Central memory CD8-positive, alpha-beta T cell (primary cell): Measurements from ENCODE around the gene COL23A1.

Experiments
- ATAC-seq: fragments of 150-1000 bp; cut with Tn5 transposase; replicated peaks from 2 replicates; pipeline ENCODE4 v1.10.0; 2022; ENCODE audit warnings: mild to moderate bottlenecking, moderate FRiP score, moderate number of reproducible peaks; ENCODE audit not compliant: poor library complexity, severe bottlenecking; ENCODE audit errors: extremely low read depth
- DNase-seq, 2 donors: peaks; one replicate each; pipeline ENCODE4 v3.0.0; 2021; ENCODE audit warnings: low spot score in 2 of 2
- H3K27ac Mint-ChIP-seq: one replicate; pipeline ENCODE4 v1.8.0; 2022; ENCODE audit warnings: low read depth, mild to moderate bottlenecking, moderate library complexity, mixed read lengths
- H3K27me3 Mint-ChIP-seq: one replicate; pipeline ENCODE4 v1.8.0; 2022; ENCODE audit warnings: mixed read lengths
- H3K36me3 Mint-ChIP-seq: one replicate; pipeline ENCODE4 v1.8.0; 2022; ENCODE audit warnings: mild to moderate bottlenecking, moderate library complexity, mixed read lengths; ENCODE audit not compliant: insufficient read depth
- H3K4me1 Mint-ChIP-seq: one replicate; pipeline ENCODE4 v1.8.0; 2022; ENCODE audit warnings: mixed read lengths
- H3K4me3 Mint-ChIP-seq: one replicate; pipeline ENCODE4 v1.8.0; 2022; ENCODE audit warnings: mild to moderate bottlenecking, moderate library complexity, mixed read lengths
- H3K9me3 Mint-ChIP-seq: one replicate; pipeline ENCODE4 v1.8.0; 2022; ENCODE audit warnings: mixed read lengths

COL23A1 gene

GRCh38 chr5:178532666-178533065 lies 57.5 kb downstream of the COL23A1 start:
- DNase-seq, result no peak
- Mint-ChIP-seq H3K4me1 (no peaks in the 10 kb centered on the region), H3K27me3 (peaks cover 20% of the 10 kb centered on the region), H3K27ac (no peak overlapping the region), H3K9me3 (no peaks in the 10 kb centered on the region), H3K4me3 (no peak overlapping the region), H3K36me3 (no peaks in the 10 kb centered on the region)
- no peak for ATAC-seq

GRCh38 chr5:178532236-178532635 lies 58.0 kb downstream of the COL23A1 start:
- DNase-seq (no peak), ATAC-seq (no peak)
- no peaks in the 10 kb centered on the region for H3K9me3 Mint-ChIP-seq
- H3K27me3 Mint-ChIP-seq, result peaks cover 20% of the 10 kb centered on the region
- no peaks in the 10 kb centered on the region for H3K4me1 Mint-ChIP-seq
- no peaks in the 10 kb centered on the region for H3K36me3 Mint-ChIP-seq
- no peak overlapping the region for H3K27ac Mint-ChIP-seq
- H3K4me3 Mint-ChIP-seq, result no peak overlapping the region

GRCh38 chr5:178531786-178532185 lies 58.4 kb downstream of the COL23A1 start:
- no peaks in the 10 kb centered on the region for H3K36me3 Mint-ChIP-seq
- no peak overlapping the region for H3K4me3 Mint-ChIP-seq
- ATAC-seq (no peak), DNase-seq (no peak)
- no peak overlapping the region for H3K27ac Mint-ChIP-seq
- no peaks in the 10 kb centered on the region for H3K9me3 Mint-ChIP-seq
- H3K27me3 Mint-ChIP-seq, result peaks cover 20% of the 10 kb centered on the region
- H3K4me1 Mint-ChIP-seq, result no peaks in the 10 kb centered on the region

GRCh38 chr5:178530526-178530925 lies 59.7 kb downstream of the COL23A1 start:
- H3K27me3 Mint-ChIP-seq, result peaks cover 20% of the 10 kb centered on the region
- no peak overlapping the region for H3K27ac Mint-ChIP-seq
- DNase-seq (no peak), ATAC-seq (no peak)
- no peaks in the 10 kb centered on the region for H3K36me3 Mint-ChIP-seq
- H3K9me3 Mint-ChIP-seq, result no peaks in the 10 kb centered on the region
- H3K4me1 Mint-ChIP-seq, result no peaks in the 10 kb centered on the region
- H3K4me3 Mint-ChIP-seq, result no peak overlapping the region

DNA sequence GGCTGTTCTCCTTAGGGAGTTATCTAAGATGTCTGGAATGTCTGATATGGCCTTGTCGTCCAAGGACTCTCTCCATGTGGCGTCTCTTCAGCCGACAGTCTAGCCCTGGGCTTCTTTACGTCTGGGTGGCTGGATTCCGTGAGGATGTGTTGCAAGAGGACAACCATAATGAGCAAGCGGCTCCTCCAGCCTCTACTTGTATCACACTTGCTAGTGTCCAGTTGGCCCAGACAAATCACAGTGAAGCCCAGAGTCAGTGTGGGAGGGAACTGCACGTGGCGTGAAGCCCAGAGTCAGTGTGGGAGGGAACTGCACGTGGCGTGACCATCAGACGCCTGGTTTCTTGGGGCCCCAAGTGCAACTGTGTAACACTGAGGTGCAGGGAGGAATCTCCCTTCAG lies 61.1 kb downstream of the COL23A1 start:
- DNase-seq (no peak), ATAC-seq (no peak)
- H3K4me3 Mint-ChIP-seq, result no peak overlapping the region
- H3K27ac Mint-ChIP-seq, result no peak overlapping the region
- H3K9me3 Mint-ChIP-seq, result no peaks in the 10 kb centered on the region
- no peaks in the 10 kb centered on the region for H3K36me3 Mint-ChIP-seq
- peaks cover 18% of the 10 kb centered on the region for H3K27me3 Mint-ChIP-seq
- H3K4me1 Mint-ChIP-seq, result no peaks in the 10 kb centered on the region

DNA sequence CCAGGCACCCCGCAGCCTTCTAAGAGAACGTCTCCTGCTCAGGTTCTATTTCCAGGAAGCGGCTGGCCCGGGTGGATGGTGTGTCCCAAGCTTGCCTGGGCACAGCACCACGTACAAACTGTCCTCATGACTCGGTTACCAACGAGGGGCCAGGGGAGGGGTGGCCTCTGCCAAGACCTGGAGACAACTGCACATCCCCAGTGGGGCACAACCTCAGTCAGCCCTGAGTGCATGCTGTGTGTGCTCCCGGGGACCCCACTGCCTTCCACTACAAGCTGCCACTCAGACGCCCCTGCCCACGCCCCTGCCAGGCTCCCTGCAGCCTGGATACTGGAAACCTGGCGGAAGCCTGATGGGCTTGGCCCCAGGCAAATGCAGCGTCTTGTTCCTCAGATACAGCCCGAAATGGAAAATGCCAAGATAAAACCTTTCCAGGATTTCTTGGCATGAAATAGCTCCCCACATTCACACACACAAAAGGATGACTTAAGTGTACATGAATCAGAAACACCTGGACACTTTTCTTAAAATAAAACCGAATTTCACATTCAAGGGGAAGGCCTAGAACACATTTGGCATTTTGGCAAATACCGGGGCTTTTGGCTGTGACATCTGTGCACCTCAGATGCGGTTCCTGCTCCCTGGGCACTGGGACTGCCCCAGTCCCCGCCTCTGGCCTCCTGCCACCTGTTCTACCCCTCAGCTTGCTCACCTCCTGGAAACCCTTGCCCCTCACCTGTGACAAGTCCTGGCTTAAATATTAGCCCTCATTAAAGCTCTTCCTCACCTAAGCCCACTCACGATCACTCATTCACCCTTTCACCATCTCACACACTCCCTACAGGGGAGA lies 62.5 kb downstream of the COL23A1 start:
- ATAC-seq, result no peak
- no peak for DNase-seq
- Mint-ChIP-seq H3K27me3 (peaks cover 7% of the 10 kb centered on the region), H3K36me3 (no peaks in the 10 kb centered on the region), H3K4me3 (no peak overlapping the region), H3K9me3 (no peaks in the 10 kb centered on the region), H3K4me1 (no peaks in the 10 kb centered on the region), H3K27ac (no peak overlapping the region)

GRCh38 chr5:178526773-178527457 lies 63.3 kb downstream of the COL23A1 start:
- DNase-seq (no peak), ATAC-seq (no peak)
- Mint-ChIP-seq H3K4me3 (no peak overlapping the region), H3K4me1 (no peaks in the 10 kb centered on the region), H3K36me3 (no peaks in the 10 kb centered on the region), H3K27ac (no peak overlapping the region), H3K9me3 (no peaks in the 10 kb centered on the region), H3K27me3 (no peaks in the 10 kb centered on the region)

GRCh38 chr5:178525906-178526732 lies 64.1 kb downstream of the COL23A1 start:
- H3K9me3 Mint-ChIP-seq, result no peaks in the 10 kb centered on the region
- no peak overlapping the region for H3K4me3 Mint-ChIP-seq
- H3K27ac Mint-ChIP-seq, result no peak overlapping the region
- ATAC-seq, result no peak
- DNase-seq, result no peak
- H3K4me1 Mint-ChIP-seq, result no peaks in the 10 kb centered on the region
- H3K27me3 Mint-ChIP-seq, result no peaks in the 10 kb centered on the region
- peaks cover 2% of the 10 kb centered on the region for H3K36me3 Mint-ChIP-seq

DNA sequence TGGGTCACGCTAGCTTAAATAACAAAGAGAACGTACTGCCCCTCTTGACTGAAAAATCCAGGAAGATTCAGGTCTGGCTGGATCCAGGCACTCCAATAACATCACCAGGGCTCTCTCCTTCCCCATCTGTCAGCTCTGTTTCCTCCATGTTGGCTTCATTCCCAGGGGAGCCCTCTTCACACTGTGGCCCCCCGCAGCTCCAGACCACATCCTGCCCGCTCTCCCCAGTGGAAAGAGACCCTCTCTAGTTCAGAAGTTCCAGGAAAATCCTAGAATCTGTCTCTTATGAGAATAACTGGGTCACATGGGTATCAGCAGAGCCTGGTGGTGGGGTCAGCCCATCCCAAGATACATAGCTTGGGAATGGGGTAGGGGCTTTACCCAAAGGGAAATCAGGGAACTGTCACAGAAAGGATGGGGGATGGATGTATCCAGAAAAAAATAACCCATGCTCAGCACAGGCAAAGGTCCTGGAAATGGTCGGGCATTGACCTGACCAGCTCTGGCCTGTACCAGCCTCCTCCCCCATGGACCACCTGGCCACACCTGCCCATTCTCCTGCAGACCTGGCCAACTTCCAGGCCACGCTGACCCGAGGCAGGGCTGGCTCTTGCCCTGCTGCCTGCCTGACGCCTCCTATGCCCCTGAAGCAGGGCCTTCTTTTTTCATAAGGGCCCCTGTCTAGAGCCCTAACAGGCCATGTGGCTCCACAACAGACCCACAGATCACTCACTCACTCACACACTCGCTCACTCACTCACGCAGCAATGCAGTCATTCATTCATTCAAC lies 65.9 kb downstream of the COL23A1 start:
- H3K27ac Mint-ChIP-seq, result no peak overlapping the region
- ATAC-seq, result no peak

DNA sequence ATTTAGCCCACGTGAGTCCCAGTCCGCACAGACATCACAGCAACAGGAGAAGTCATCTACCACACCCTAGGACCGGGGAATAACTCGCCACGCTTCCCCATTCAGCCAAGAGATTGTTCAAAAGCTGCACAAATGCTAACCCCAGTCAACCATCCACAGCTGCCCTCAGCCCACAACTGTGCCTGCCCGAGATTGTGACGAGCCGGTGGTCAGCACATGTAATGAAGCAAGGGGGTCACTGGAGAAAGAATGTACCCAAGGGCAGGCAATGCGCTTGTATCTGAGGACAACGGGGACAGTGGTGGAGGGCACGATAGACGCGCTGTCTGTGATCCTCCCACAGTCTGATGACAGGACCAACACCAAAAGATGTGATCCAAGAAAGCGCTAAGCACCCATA lies 67.8 kb downstream of the COL23A1 start:
- H3K27ac Mint-ChIP-seq, result no peak overlapping the region
- ATAC-seq, result no peak
- H3K36me3 Mint-ChIP-seq, result peaks cover 2% of the 10 kb centered on the region
- no peak for DNase-seq
- no peaks in the 10 kb centered on the region for H3K27me3 Mint-ChIP-seq
- no peaks in the 10 kb centered on the region for H3K4me1 Mint-ChIP-seq
- H3K4me3 Mint-ChIP-seq, result no peak overlapping the region
- H3K9me3 Mint-ChIP-seq, result no peaks in the 10 kb centered on the region

More for the DNA sequence above, 65.9 kb downstream of the COL23A1 start:
- Mint-ChIP-seq H3K4me1 (no peaks in the 10 kb centered on the region), H3K4me3 (no peak overlapping the region), H3K9me3 (no peaks in the 10 kb centered on the region), H3K27me3 (no peaks in the 10 kb centered on the region), H3K36me3 (peaks cover 2% of the 10 kb centered on the region)
- no peak for DNase-seq

GRCh38 chr5:178520851-178521250 lies 69.3 kb downstream of the COL23A1 start:
- H3K27me3 Mint-ChIP-seq, result peaks cover 12% of the 10 kb centered on the region
- H3K9me3 Mint-ChIP-seq, result no peaks in the 10 kb centered on the region
- H3K36me3 Mint-ChIP-seq, result peaks cover 2% of the 10 kb centered on the region
- ATAC-seq (no peak), DNase-seq (no peak)
- H3K4me1 Mint-ChIP-seq, result no peaks in the 10 kb centered on the region
- no peak overlapping the region for H3K27ac Mint-ChIP-seq
- no peak overlapping the region for H3K4me3 Mint-ChIP-seq

DNA sequence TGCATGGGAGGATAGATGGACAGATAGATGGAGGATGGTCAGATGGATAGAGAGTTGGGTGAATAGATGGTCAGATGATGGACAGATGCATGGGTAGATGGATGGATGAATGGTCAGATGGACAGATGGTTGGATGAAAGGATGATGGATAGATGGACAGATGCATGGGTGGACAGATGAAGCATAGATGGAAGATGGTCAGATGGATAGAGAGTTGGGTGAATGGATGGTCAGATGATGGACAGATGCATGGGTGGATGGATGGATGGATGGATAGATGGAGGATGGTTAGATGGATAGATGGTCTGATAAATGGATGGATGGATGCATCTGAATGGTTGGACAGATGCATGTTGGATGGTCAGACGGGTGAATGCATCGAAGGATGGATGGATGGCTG lies 70.4 kb downstream of the COL23A1 start:
- H3K36me3 Mint-ChIP-seq, result peaks cover 2% of the 10 kb centered on the region
- peaks cover 17% of the 10 kb centered on the region for H3K27me3 Mint-ChIP-seq
- no peak for DNase-seq
- ATAC-seq, result no peak
- no peak overlapping the region for H3K27ac Mint-ChIP-seq
- H3K4me3 Mint-ChIP-seq, result no peak overlapping the region
- no peaks in the 10 kb centered on the region for H3K9me3 Mint-ChIP-seq
- no peaks in the 10 kb centered on the region for H3K4me1 Mint-ChIP-seq
